ENCODE measurements around the gene HIP1. TPM values are rescaled to one million over a fixed set of nuclear protein-coding genes. Genes with fewer than 3 reads are reported as not detected.
A peak's percentile ranks its signal among the peaks of the same experiment; 100 is the strongest.
"Not testable (repeated sequence)": the region's sequence is repeated elsewhere in the genome, so short reads cannot be mapped to it uniquely, and the experiment has no call there.

Gene HIP1
- total RNA-seq, 1 donor from 2014 or later = 51.5 TPM

GRCh38 chr7:75772081-75773077 lies 33.6 kb upstream of the HIP1 start, which contains the start of gene CCL26:
Gene CCL26 (minus strand): TSS chr7:75772211. CDS start chr7:75772176, 35 bp downstream.
- ATAC-seq = no peak
- H3K27ac ChIP-seq = peak within 1 kb of the TSS; percentile 38
- intact Hi-C loops (cut with DNase I) = no loop called here

GRCh38 chr7:75771224-75771623 lies 32.5 kb upstream of the HIP1 start:
- Histone ChIP-seq H3K27me3 (ENCODE audit: low read depth) (no peaks in the 10 kb centered on the region), H3K4me3 (no peak overlapping the region), H3K4me1 (peaks cover 5% of the 10 kb centered on the region), H3K9me3 (no peaks in the 10 kb centered on the region), H3K36me3 (no peaks in the 10 kb centered on the region), H3K27ac (no peak overlapping the region)
- no peak for DNase-seq
- no peak for TF ChIP-seq CTCF (IDR thresholded peaks at IDR 0.05)
- ATAC-seq = no peak
- intact Hi-C loops (cut with DNase I) = no loop called here

More at GRCh38 chr7:75772081-75773077, 33.6 kb upstream of the HIP1 start, which contains the start of gene CCL26:
- Histone ChIP-seq H3K9me3 (no peaks in the 10 kb centered on the region), H3K36me3 (no peaks in the 10 kb centered on the region), H3K4me1 (peaks cover 5% of the 10 kb centered on the region), H3K27me3 (ENCODE audit: low read depth) (no peaks in the 10 kb centered on the region), H3K4me3 (no peak within 1 kb of the TSS)
- DNase-seq = no peak
- TF ChIP-seq CTCF (IDR thresholded peaks at IDR 0.05) = no peak

- no peaks in the 10 kb centered on the region for H3K27me3 ChIP-seq (ENCODE audit: low read depth)
- H3K4me3 ChIP-seq = no peak overlapping the region
- H3K9me3 ChIP-seq = no peaks in the 10 kb centered on the region
- intact Hi-C loops (cut with DNase I) = no loop called here
- H3K4me1 ChIP-seq = peaks cover 5% of the 10 kb centered on the region
- no peak overlapping the region for H3K27ac ChIP-seq
- no peak for DNase-seq
- TF ChIP-seq CTCF (IDR thresholded peaks at IDR 0.05) = peak; percentile 72
- H3K36me3 ChIP-seq = no peaks in the 10 kb centered on the region
- peak; percentile 90 to 92 for ATAC-seq
Observed at GRCh38 chr7:75762350-75762917, 23.7 kb upstream of the HIP1 start.

- H3K4me1 ChIP-seq; DNase-seq; ATAC-seq; H3K9me3 ChIP-seq; H3K36me3 ChIP-seq; intact Hi-C loops (cut with DNase I); H3K4me3 ChIP-seq; H3K27ac ChIP-seq; H3K27me3 ChIP-seq (ENCODE audit: low read depth): not testable (repeated sequence)
Observed at GRCh38 chr7:75761801-75762200, 23.1 kb upstream of the HIP1 start.

GRCh38 chr7:75758491-75758890 lies 19.8 kb upstream of the HIP1 start:
- no peaks in the 10 kb centered on the region for H3K9me3 ChIP-seq
- ATAC-seq (no peak), DNase-seq (no peak)
- no peak overlapping the region for H3K27ac ChIP-seq
- no peak for TF ChIP-seq CTCF (IDR thresholded peaks at IDR 0.05)
- H3K4me3 ChIP-seq = no peak overlapping the region
- intact Hi-C loops (cut with DNase I) = no loop called here
- no peaks in the 10 kb centered on the region for H3K36me3 ChIP-seq
- peaks cover 5% of the 10 kb centered on the region for H3K4me1 ChIP-seq
- no peaks in the 10 kb centered on the region for H3K27me3 ChIP-seq (ENCODE audit: low read depth)

GRCh38 chr7:75757860-75758259 lies 19.1 kb upstream of the HIP1 start:
- no peak for DNase-seq
- no peak for ATAC-seq
- Histone ChIP-seq H3K27ac (no peak overlapping the region), H3K4me3 (no peak overlapping the region), H3K27me3 (ENCODE audit: low read depth) (no peaks in the 10 kb centered on the region), H3K36me3 (no peaks in the 10 kb centered on the region), H3K9me3 (no peaks in the 10 kb centered on the region), H3K4me1 (peaks cover 5% of the 10 kb centered on the region)
- no peak for TF ChIP-seq CTCF (IDR thresholded peaks at IDR 0.05)
- intact Hi-C loops (cut with DNase I) = no loop called here

All from lower lobe of right lung (tissue), 2 donors.